Measurements from ENCODE around the gene POPDC2. TPM values are rescaled to one million over a fixed set of nuclear protein-coding genes. Genes with fewer than 3 reads are reported as not detected.

POPDC2 gene
- total and polyA plus RNA-seq, 10 of the 15 experiments (the other 5 are each of a cell fraction or from before 2014, with no cell fraction given) = 1.8 to 12.7 (median 3.5) TPM

GRCh38 chr3:119613201-119613600 lies 47.2 kb downstream of the POPDC2 start:
- in situ Hi-C loops (cut with MboI) = no loop called here
- FAIRE-seq = peak; percentile 61
- Histone ChIP-seq H3K9me3 (replicated peaks; ENCODE audit: control insufficient read depth, insufficient read depth, low read length) (no peaks in the 10 kb centered on the region; the same call in 2 of the 3 replicates), H3K27ac (ENCODE audit: control insufficient read depth, insufficient read depth) (no peak overlapping the region), H3K27me3 (replicated peaks in 1 of 2; ENCODE audit: control insufficient read depth in 2 of 2, insufficient read depth in 2 of 2, low read length in 1 of 2) (no peaks in the 10 kb centered on the region), H3K9ac (ENCODE audit: control insufficient read depth, insufficient read depth, low read length) (no peak overlapping the region), H3K79me2 (ENCODE audit: control insufficient read depth, insufficient read depth, low read length) (no peaks in the 10 kb centered on the region), H3K36me3 (ENCODE audit: control insufficient read depth in 2 of 2, insufficient read depth in 2 of 2, low read length in 1 of 2) (peaks cover 0 to 5% of the 10 kb centered on the region in 2 experiments; a peak in 2 of 4 replicates), H2AFZ (ENCODE audit: control insufficient read depth, low read depth, low read length) (no peak overlapping the region), H3K4me1 (ENCODE audit: control insufficient read depth, insufficient read depth, low read length) (0 out of 2 replicates have a peak, but pooled peaks cover 5% of the 10 kb centered on the region), H3K4me2 (ENCODE audit: control insufficient read depth, insufficient read depth) (no peak overlapping the region), H3K4me3 (no peak overlapping the region), H4K20me1 (ENCODE audit: control insufficient read depth, insufficient read depth) (no peaks in the 10 kb centered on the region)
- no peak for ATAC-seq
- ChIA-PET SMC1A (ENCODE audit: uncharacterized antibody, unreplicated experiment) (interaction anchor here (1.5 kb wide), 1 partner anchor 14 kb away, joined by 5 read pairs; no protein-coding TSS in a partner anchor), POLR2A (interaction anchor here (2.0 kb wide), 1 partner anchor 33 kb away, joined by 4 read pairs; no protein-coding TSS in a partner anchor), RAD21 (ENCODE audit: unreplicated experiment) (interaction anchor here (0.8 kb wide), 1 partner anchor 24 kb away, joined by 3 read pairs; no protein-coding TSS in a partner anchor), CTCF (interaction anchor here (1.3 to 1.9 kb wide), 3 partner anchors 13 to 83 kb away, joined by 4 to 6 read pairs (median 4); no protein-coding TSS in a partner anchor)
- intact Hi-C loops (cut with micrococcal nuclease; ENCODE audit: unreplicated experiment) = no loop called here
- BruUV-seq (replicated peaks) = no TSS peak
- TF ChIP-seq MEF2A (IDR thresholded peaks at IDR 0.05; ENCODE audit: insufficient read depth, low read depth, low read length) = peak; percentile 59; the same call in 1 of the 2 replicates
- TF ChIP-seq ZBTB11 (CRISPR knock-in tag; IDR thresholded peaks at IDR 0.05) = no peak
- peak; percentile 58; the same call in 1 of the 2 replicates for TF ChIP-seq RUNX3 (IDR thresholded peaks at IDR 0.05; ENCODE audit: low read length)
- no peak for DNase-seq (ENCODE audit: low read depth, low spot score)
- 25% methylated on average over 1 of the region's 1 CpG for WGBS (ENCODE audit: insufficient coverage, insufficient replicate concordance, low lambda C conversion rate, missing lambda C conversion rate)
